ENCODE measurements around the gene CRADD.
"Not testable (repeated sequence)": the region's sequence is repeated elsewhere in the genome, so short reads cannot be mapped to it uniquely, and the experiment has no call there.

CRADD gene

GRCh38 chr12:93912086-93912733, 235.0 kb downstream of the CRADD start:
- DNase-seq = no peak

- no peak for DNase-seq
Measured at GRCh38 chr12:93913845-93914244, 236.7 kb downstream of the CRADD start.

- DNase-seq = no peak
Measured at GRCh38 chr12:93914281-93914680, 237.1 kb downstream of the CRADD start.

- no peak for DNase-seq
Measured at GRCh38 chr12:93915411-93915810, 238.2 kb downstream of the CRADD start.

- DNase-seq = no peak
Measured at GRCh38 chr12:93916402-93916801, 239.2 kb downstream of the CRADD start.

GRCh38 chr12:93918262-93918661, 241.1 kb downstream of the CRADD start:
- no peak for DNase-seq

GRCh38 chr12:93918900-93919299, 241.7 kb downstream of the CRADD start:
- no peak for DNase-seq

GRCh38 chr12:93921521-93921920, 244.3 kb downstream of the CRADD start:
- no peak for DNase-seq

- DNase-seq = no peak
Measured at GRCh38 chr12:93922583-93923006, 245.4 kb downstream of the CRADD start.

- DNase-seq = no peak
Measured at GRCh38 chr12:93924367-93924766, 247.2 kb downstream of the CRADD start.

- DNase-seq = no peak
Measured at GRCh38 chr12:93925585-93926205, 248.5 kb downstream of the CRADD start.

GRCh38 chr12:93926237-93926636, 249.1 kb downstream of the CRADD start:
- DNase-seq = no peak

GRCh38 chr12:93929081-93929480, 251.9 kb downstream of the CRADD start:
- not testable (repeated sequence) for DNase-seq

- no peak for DNase-seq
Measured at GRCh38 chr12:93937812-93938211, 260.6 kb downstream of the CRADD start.

- DNase-seq = no peak
Measured at GRCh38 chr12:93938317-93938716, 261.1 kb downstream of the CRADD start.

- no peak for DNase-seq
Measured at GRCh38 chr12:93938931-93939330, 261.8 kb downstream of the CRADD start.

- DNase-seq = no peak
Measured at GRCh38 chr12:93939641-93940325, 262.6 kb downstream of the CRADD start.

- DNase-seq = no peak
Measured at GRCh38 chr12:93943780-93944179, 266.6 kb downstream of the CRADD start.

GRCh38 chr12:93944201-93944600, 267.0 kb downstream of the CRADD start:
- no peak for DNase-seq

Data from activated CD4-positive, alpha-beta T cell treated with anti-CD3 and anti-CD28 coated beads, Interleukin-10, Interleukin-2, amounts not matched to agents 100 ng/mL and 50 ng/mL, durations not matched to agents 16 hours and 8 hours (primary cell).